BE2C (cell line): ENCODE measurements around the gene SPI1.

Source experiments
- DNase-seq: peaks from one replicate; pipeline ENCODE4 v3.0.0-alpha.2; 2020
- H3K27me3 ChIP-seq: fragments of 250-450 bp; sonication (Bioruptor Pico); 2 replicates; pipeline ENCODE4 v1.5.1; 2020; ENCODE audit warnings: mild to moderate bottlenecking
- H3K36me3 ChIP-seq: fragments of 250-450 bp; sonication (Bioruptor Pico); 2 replicates; pipeline ENCODE4 v1.5.1; 2020; ENCODE audit warnings: mild to moderate bottlenecking
- H3K4me1 ChIP-seq: fragments of 250-450 bp; sonication (Bioruptor Pico); 2 replicates; pipeline ENCODE4 v1.5.1; 2020
- H3K4me3 ChIP-seq: 2 replicates; pipeline ENCODE4 v1.5.1; 2011; ENCODE audit warnings: low read depth, low read length
- H3K9me3 ChIP-seq: fragments of 250-450 bp; sonication (Bioruptor Pico); 2 replicates; pipeline ENCODE4 v1.5.1; 2020
- TF ChIP-seq, protein P1 (sequence below): IDR thresholded peaks from 2 replicates; pipeline ENCODE4 v1.5.1; 2012; ENCODE audit warnings: mild to moderate bottlenecking, low read depth, low read length

The SPI1 gene

DNA sequence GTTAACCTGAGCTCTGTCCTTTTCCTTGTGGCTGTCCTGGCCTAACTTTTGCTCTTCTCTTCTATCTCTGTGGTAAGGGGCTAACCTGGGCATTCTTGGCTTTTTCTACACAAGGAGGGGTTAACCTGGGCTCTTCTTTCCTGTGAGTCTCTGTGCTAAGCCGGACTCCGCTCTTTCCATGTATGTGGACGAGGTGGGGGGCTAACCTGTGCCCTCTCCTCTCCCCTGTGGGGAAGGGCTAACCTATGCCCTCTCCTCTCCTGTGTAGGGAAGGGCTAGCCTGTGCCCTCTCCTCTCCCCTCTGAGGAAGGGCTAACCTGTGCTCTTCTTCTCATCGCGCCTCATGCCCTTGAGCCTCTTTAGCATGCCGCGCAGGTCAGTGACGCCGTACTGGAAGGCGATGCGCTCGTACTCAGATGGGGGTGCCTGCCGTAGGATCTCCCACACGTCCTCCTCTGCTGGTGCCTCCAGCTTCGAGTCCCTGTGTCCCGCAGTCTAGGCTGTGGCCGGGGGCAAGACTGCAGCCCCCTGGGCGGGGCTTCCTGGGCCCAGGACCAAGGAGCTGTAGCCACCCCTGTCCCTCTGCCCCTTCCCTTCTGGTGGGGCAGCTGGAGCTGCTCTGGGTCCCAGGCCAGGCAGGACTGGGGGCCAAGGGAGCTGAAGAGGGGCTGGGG, 32.3 kb downstream of the SPI1 start:
- TF ChIP-seq, protein P1, sequence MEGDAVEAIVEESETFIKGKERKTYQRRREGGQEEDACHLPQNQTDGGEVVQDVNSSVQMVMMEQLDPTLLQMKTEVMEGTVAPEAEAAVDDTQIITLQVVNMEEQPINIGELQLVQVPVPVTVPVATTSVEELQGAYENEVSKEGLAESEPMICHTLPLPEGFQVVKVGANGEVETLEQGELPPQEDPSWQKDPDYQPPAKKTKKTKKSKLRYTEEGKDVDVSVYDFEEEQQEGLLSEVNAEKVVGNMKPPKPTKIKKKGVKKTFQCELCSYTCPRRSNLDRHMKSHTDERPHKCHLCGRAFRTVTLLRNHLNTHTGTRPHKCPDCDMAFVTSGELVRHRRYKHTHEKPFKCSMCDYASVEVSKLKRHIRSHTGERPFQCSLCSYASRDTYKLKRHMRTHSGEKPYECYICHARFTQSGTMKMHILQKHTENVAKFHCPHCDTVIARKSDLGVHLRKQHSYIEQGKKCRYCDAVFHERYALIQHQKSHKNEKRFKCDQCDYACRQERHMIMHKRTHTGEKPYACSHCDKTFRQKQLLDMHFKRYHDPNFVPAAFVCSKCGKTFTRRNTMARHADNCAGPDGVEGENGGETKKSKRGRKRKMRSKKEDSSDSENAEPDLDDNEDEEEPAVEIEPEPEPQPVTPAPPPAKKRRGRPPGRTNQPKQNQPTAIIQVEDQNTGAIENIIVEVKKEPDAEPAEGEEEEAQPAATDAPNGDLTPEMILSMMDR = no peak
- H3K4me3 ChIP-seq = no peak overlapping the region
- no peaks in the 10 kb centered on the region for H3K9me3 ChIP-seq
- no peaks in the 10 kb centered on the region for H3K4me1 ChIP-seq
- H3K27me3 ChIP-seq = no peaks in the 10 kb centered on the region
- no peak for DNase-seq
- H3K36me3 ChIP-seq = no peaks in the 10 kb centered on the region

DNA sequence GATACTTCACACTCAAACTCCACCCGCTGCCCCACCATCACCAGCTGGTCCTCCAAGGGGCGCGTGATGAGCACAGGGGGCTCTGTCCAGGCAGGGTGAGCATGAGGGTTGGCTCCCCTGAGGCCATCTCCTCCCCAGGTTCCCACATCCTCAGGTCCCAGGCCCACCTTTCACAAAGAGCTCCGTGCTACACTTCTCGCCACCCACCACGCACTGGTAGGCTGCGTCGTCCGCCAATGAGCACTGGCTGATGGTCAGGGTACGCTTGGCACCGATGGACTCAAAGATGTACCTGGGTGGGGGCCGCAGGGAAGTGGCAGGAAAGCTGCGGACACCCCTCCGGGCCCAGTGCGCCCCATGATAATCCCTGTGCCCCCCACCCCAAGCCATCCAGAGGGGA, 35.5 kb downstream of the SPI1 start:
- DNase-seq = no peak
- H3K9me3 ChIP-seq = no peaks in the 10 kb centered on the region
- TF ChIP-seq, protein P1 = no peak
- H3K4me3 ChIP-seq = no peak overlapping the region
- H3K27me3 ChIP-seq = no peaks in the 10 kb centered on the region
- H3K4me1 ChIP-seq = no peaks in the 10 kb centered on the region
- H3K36me3 ChIP-seq = no peaks in the 10 kb centered on the region

DNA sequence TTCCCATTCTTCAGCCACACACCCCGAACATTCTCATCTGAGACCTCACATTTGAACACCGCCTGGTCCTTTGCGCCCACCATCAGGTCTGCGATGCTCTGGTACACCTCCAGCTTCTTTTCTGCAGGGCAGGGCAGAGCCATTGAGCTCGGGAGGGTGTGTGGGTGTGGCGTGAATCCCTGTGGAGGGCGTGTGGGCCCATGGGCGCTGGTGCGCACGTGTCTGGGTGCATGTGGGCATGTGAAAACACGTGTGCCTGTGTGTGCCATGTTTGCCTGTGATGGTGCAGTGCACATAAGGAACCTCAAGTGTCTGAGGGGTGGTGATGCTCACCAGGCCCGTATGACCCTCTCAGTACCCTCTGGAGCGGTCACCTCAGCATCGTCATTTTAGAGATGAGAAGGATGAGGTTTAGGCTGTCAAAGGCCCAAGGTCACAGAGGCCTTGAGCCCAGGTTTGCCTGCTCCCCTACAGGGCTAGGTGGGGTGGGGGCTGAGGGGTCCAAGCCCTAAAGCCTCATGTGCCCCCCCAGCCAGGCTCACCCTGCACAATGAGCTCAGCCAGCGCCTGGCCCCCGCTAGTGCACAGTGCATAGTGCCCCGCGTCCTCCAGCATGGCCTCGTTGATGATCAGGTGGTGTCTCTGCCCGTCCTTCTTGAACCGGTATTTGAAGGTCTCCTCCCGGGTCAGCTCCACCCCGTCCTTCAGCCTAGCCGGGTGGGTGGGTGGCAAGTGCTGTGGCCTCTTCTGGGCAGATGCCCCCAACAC, 36.1 kb downstream of the SPI1 start:
- H3K27me3 ChIP-seq = no peaks in the 10 kb centered on the region
- H3K4me1 ChIP-seq = no peaks in the 10 kb centered on the region
- H3K36me3 ChIP-seq = no peaks in the 10 kb centered on the region
- DNase-seq = no peak
- no peak overlapping the region for H3K4me3 ChIP-seq
- TF ChIP-seq, protein P1 = no peak
- no peaks in the 10 kb centered on the region for H3K9me3 ChIP-seq

DNA sequence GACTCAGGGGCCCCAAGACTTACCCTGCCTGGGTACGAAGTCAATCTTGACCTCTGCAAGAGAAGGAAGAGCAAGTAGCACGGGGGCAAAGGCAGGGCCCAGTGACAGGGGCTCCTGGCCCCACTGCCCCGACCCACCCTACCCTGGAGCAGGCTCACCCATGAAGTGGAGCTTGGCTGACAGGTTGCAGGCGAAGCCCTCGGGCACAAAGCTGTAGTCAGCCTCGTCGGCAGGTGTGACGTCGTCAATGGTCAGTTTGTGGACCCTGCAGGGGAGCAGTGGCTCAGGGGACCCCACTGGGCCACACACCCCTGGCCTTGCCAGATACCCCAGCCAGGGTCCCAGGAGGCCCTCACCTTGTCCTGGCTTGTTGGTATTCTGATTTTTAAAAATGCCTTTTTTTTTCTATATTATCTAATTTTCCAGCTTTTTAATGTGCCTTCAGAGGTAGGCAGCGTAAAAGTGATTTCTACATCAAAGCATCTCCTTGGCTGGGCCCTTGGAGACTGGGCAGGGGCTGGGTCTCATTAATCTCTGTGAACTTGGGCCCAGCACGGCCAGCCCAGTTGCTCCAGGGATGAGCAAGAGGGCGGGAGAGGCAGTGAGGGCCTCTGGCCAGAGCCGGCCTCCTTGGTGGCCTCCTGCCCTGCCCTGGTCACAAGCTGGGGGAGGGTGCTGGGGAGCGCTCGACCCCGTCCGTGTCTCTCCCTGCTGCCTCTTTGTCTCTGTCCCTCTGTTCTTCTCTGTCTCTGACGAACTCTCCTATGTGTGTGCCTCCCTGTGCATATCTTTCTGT, 37.2 kb downstream of the SPI1 start:
- H3K36me3 ChIP-seq = no peaks in the 10 kb centered on the region
- no peaks in the 10 kb centered on the region for H3K27me3 ChIP-seq
- H3K9me3 ChIP-seq = no peaks in the 10 kb centered on the region
- no peak for DNase-seq
- no peaks in the 10 kb centered on the region for H3K4me1 ChIP-seq
- TF ChIP-seq, protein P1 = no peak
- no peak overlapping the region for H3K4me3 ChIP-seq

DNA sequence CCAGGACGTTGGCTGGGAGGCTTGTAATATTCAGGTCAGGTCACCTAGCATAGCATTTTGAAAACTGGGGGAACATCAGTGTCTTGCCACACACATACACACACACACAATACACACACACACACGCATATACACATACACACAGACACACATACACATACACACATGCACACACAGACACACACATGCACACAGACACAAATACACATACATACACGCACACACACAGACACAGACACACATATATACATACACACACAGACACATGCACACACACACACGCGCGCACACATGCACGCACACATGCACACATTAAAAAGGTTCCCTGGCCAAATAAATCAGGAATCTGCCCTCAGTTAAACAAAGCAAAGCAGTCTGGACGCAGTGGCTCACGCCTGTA, 38.3 kb downstream of the SPI1 start:
- TF ChIP-seq, protein P1 = no peak
- H3K4me3 ChIP-seq = no peak overlapping the region
- H3K4me1 ChIP-seq = no peaks in the 10 kb centered on the region
- DNase-seq = no peak
- H3K36me3 ChIP-seq = no peaks in the 10 kb centered on the region
- H3K27me3 ChIP-seq = no peaks in the 10 kb centered on the region
- H3K9me3 ChIP-seq = no peaks in the 10 kb centered on the region
